H1 (cell line): Measurements from ENCODE around the gene ATP6V0A1. TPM values are rescaled to one million over a fixed set of nuclear protein-coding genes. Genes with fewer than 3 reads are reported as not detected.

ENCODE experiments used
- CTCF ChIA-PET: fragments of 300-600 bp; sonication (Branson Sonifier 250); formaldehyde crosslinking; loops from one replicate; lab custom pipeline; 2021; ENCODE audit not compliant: partially characterized antibody; lab: Charles Lee
- POLR2A ChIA-PET: fragments of 300-600 bp; sonication (Branson Sonifier 250); formaldehyde crosslinking; loops from one replicate; lab custom pipeline; 2021; ENCODE audit warnings: inconsistent platforms; ENCODE audit not compliant: partially characterized antibody; lab: Charles Lee
- DNase-seq, 2 experiments: peaks; one replicate each; pipeline versions ENCODE4 v3.0.0 to v3.0.0-alpha.2; 2010 to 2022; ENCODE audit warnings: low spot score in 2 of 2, low read depth in 1 of 2, mixed read lengths in 1 of 2
- FAIRE-seq: peaks from 2 replicates; lab custom pipeline; 2011; peaks lifted over from hg19 to GRCh38; lab: Jason Lieb, UNC
- H2AFZ ChIP-seq: 2 replicates; pipeline ENCODE4 v1.8.1; 2012; ENCODE audit warnings: low read length, inconsistent platforms
- H2AK5ac ChIP-seq: 2 replicates; pipeline ENCODE4 v1.6.1; 2013; ENCODE audit warnings: low read depth, low read length
- H2BK120ac ChIP-seq: replicated peaks from 2 replicates; pipeline ENCODE3; 2013; ENCODE audit warnings: low read depth, low read length, inconsistent platforms
- H2BK12ac ChIP-seq: 2 replicates; pipeline ENCODE4 v1.6.1; 2013; ENCODE audit warnings: low read depth, low read length
- H2BK15ac ChIP-seq: 2 replicates; pipeline ENCODE4 v1.6.1; 2013; ENCODE audit warnings: low read length
- H2BK20ac ChIP-seq: 2 replicates; pipeline ENCODE4 v1.6.1; 2013; ENCODE audit warnings: low read length
- H2BK5ac ChIP-seq: 2 replicates; pipeline ENCODE4 v1.6.1; 2013; ENCODE audit warnings: low read depth, low read length
- H3K14ac ChIP-seq: 2 replicates; pipeline ENCODE4 v1.6.1; 2013; ENCODE audit warnings: inconsistent platforms; ENCODE audit not compliant: insufficient read length
- H3K18ac ChIP-seq: 2 replicates; pipeline ENCODE4 v1.6.1; 2013; ENCODE audit warnings: low read length; ENCODE audit errors: extremely low read depth
- H3K23ac ChIP-seq: 2 replicates; pipeline ENCODE4 v1.6.1; 2013; ENCODE audit warnings: inconsistent platforms; ENCODE audit not compliant: insufficient read length
- H3K23me2 ChIP-seq: 2 replicates; pipeline ENCODE4 v1.6.1; 2013; ENCODE audit warnings: low read depth, low read length
- H3K27ac ChIP-seq: 2 replicates; pipeline ENCODE4 v1.6.1; 2011; ENCODE audit warnings: low read depth, low read length, inconsistent platforms
- H3K27me3 ChIP-seq, 4 experiments: replicated peaks in 1 of 4; 1 replicate in 1 of 4; 2 replicates in 3 of 4; pipeline versions ENCODE4 v1.6.1 to v1.8.1; 2011 to 2013; ENCODE audit warnings: low read length in 3 of 4, mild to moderate bottlenecking in 3 of 4, inconsistent platforms in 2 of 4, mixed read lengths in 2 of 4, moderate library complexity in 1 of 4; ENCODE audit not compliant: control insufficient read depth in 3 of 4, insufficient read depth in 3 of 4; ENCODE audit errors: extremely low read depth in 1 of 4
- H3K36me3 ChIP-seq, 4 experiments: 2 replicates each; pipeline versions ENCODE4 v1.6.1 to v1.8.1; 2011 to 2013; ENCODE audit warnings: mild to moderate bottlenecking in 4 of 4, low read length in 3 of 4, moderate library complexity in 2 of 4, control low read depth in 1 of 4, inconsistent platforms in 1 of 4; ENCODE audit not compliant: insufficient read depth in 4 of 4, control insufficient read depth in 2 of 4
- H3K4ac ChIP-seq: replicated peaks from 2 replicates; pipeline ENCODE3; 2013; ENCODE audit warnings: low read length, low read depth, mixed read lengths, inconsistent platforms; ENCODE audit not compliant: insufficient read length
- H3K4me1 ChIP-seq, 4 experiments: replicated peaks in 1 of 4; 1 replicate in 1 of 4; 2 replicates in 3 of 4; pipeline versions ENCODE4 v1.6.1 to v1.8.1; 2011 to 2013; ENCODE audit warnings: low read length in 3 of 4, inconsistent platforms in 2 of 4, mixed read lengths in 1 of 4; ENCODE audit not compliant: insufficient read depth in 4 of 4, control insufficient read depth in 3 of 4
- H3K4me2 ChIP-seq, 2 experiments: 2 replicates each; pipeline versions ENCODE4 v1.6.1 to v1.8.1; 2011 to 2013; ENCODE audit warnings: low read depth in 2 of 2, low read length in 2 of 2, control low read depth in 1 of 2, inconsistent platforms in 1 of 2, mild to moderate bottlenecking in 1 of 2; ENCODE audit not compliant: insufficient read depth in 1 of 2
- H3K4me3 ChIP-seq, 4 experiments: fragments of 200-600, 300-600 bp in 1 of 4; sonication (generic), shearing (Covaris generic), sonication (Bioruptor Twin) in 1 of 4; 2 replicates each; pipeline versions ENCODE4 v1.5.1 to v1.8.1; 2011 to 2016; ENCODE audit warnings: low read length in 4 of 4, low read depth in 3 of 4, control low read depth in 2 of 4, inconsistent platforms in 2 of 4, mild to moderate bottlenecking in 2 of 4, mixed read lengths in 1 of 4, moderate library complexity in 1 of 4; ENCODE audit not compliant: insufficient read depth in 2 of 4; ENCODE audit errors: extremely low read depth in 1 of 4
- H3K56ac ChIP-seq: replicated peaks from 2 replicates; pipeline ENCODE3; 2013; ENCODE audit warnings: low read depth, mild to moderate bottlenecking, mixed read lengths, low read length, inconsistent platforms; ENCODE audit not compliant: insufficient read length
- H3K79me1 ChIP-seq: 2 replicates; pipeline ENCODE4 v1.6.1; 2013; ENCODE audit warnings: low read depth, low read length, control low read depth
- H3K79me2 ChIP-seq, 2 experiments: 2 replicates each; pipeline versions ENCODE4 v1.6.1 to v1.8.1; 2012 to 2013; ENCODE audit warnings: low read length in 2 of 2, mild to moderate bottlenecking in 2 of 2, inconsistent platforms in 1 of 2; ENCODE audit not compliant: insufficient read depth in 2 of 2, control insufficient read depth in 1 of 2
- H3K9ac ChIP-seq, 4 experiments: replicated peaks in 1 of 4; 1 replicate in 1 of 4; 2 replicates in 3 of 4; pipeline versions ENCODE4 v1.6.1 to v1.8.1; 2011 to 2013; ENCODE audit warnings: low read depth in 3 of 4, low read length in 3 of 4, control low read depth in 2 of 4, mild to moderate bottlenecking in 2 of 4, moderate library complexity in 2 of 4, inconsistent platforms in 1 of 4; ENCODE audit errors: extremely low read depth in 1 of 4
- H3K9me3 ChIP-seq, 2 experiments: 2 replicates each; pipeline versions ENCODE4 v1.6.1 to v1.8.1; 2012 to 2013; ENCODE audit warnings: mild to moderate bottlenecking in 2 of 2, moderate library complexity in 2 of 2, control low read depth in 1 of 2, inconsistent platforms in 1 of 2, low read depth in 1 of 2, low read length in 1 of 2, mixed read lengths in 1 of 2; ENCODE audit not compliant: insufficient read depth in 2 of 2
- H4K20me1 ChIP-seq, 2 experiments: replicated peaks in 1 of 2; 2 replicates each; pipeline versions ENCODE3 to v1.8.1; 2011 to 2013; ENCODE audit warnings: inconsistent platforms in 2 of 2, low read length in 2 of 2, mild to moderate bottlenecking in 1 of 2; ENCODE audit not compliant: insufficient read depth in 2 of 2, control insufficient read depth in 1 of 2
- H4K5ac ChIP-seq: 2 replicates; pipeline ENCODE4 v1.6.1; 2013; ENCODE audit warnings: low read length, low read depth, mixed read lengths, inconsistent platforms; ENCODE audit not compliant: insufficient read length
- H4K8ac ChIP-seq: 2 replicates; pipeline ENCODE4 v1.8.0; 2013; ENCODE audit warnings: mild to moderate bottlenecking, moderate library complexity, low read length, inconsistent platforms; ENCODE audit not compliant: insufficient read depth; ENCODE audit errors: extremely low read depth
- H4K91ac ChIP-seq: replicated peaks from 2 replicates; pipeline ENCODE3; 2013; ENCODE audit warnings: low read length, mixed read lengths, inconsistent platforms; ENCODE audit not compliant: insufficient read length
- EGR1 ChIP-seq: IDR thresholded peaks from 2 replicates; pipeline ENCODE4 v1.6.1; 2011; ENCODE audit warnings: low read depth, low read length, borderline replicate concordance
- EP300 ChIP-seq, 2 experiments: IDR thresholded peaks; 1 replicate in 1 of 2; 2 replicates in 1 of 2; pipeline ENCODE4 v1.6.1; 2011 to 2012; ENCODE audit warnings: low read depth in 2 of 2, low read length in 2 of 2, mild to moderate bottlenecking in 2 of 2, borderline replicate concordance in 1 of 2, inconsistent platforms in 1 of 2, moderate library complexity in 1 of 2
- NANOG ChIP-seq: IDR thresholded peaks from 2 replicates; pipeline ENCODE4 v1.6.1; 2011; ENCODE audit warnings: low read length, low read depth, mild to moderate bottlenecking, inconsistent platforms; ENCODE audit not compliant: insufficient read depth, poor library complexity, severe bottlenecking
- TEAD4 ChIP-seq: IDR thresholded peaks from 2 replicates; pipeline ENCODE4 v1.6.1; 2012; ENCODE audit warnings: low read depth, low read length, inconsistent platforms, mixed read lengths
- ZNF274 ChIP-seq: IDR thresholded peaks from 2 replicates; pipeline ENCODE4 v1.7.0; 2012; ENCODE audit warnings: low read length, borderline replicate concordance; ENCODE audit errors: extremely low read depth
- WGBS, 2 experiments: shearing (Covaris generic) in 1 of 2; methylation state at CpG; one replicate each; pipeline versions ENCODE4 v1.1.6 to v1.1.7; 2013 to 2015; ENCODE audit warnings: low lambda C conversion rate in 2 of 2, mixed read lengths in 2 of 2, inconsistent platforms in 1 of 2, low coverage in 1 of 2, missing lambda C conversion rate in 1 of 2; ENCODE audit not compliant: insufficient replicate concordance in 2 of 2, insufficient coverage in 1 of 2, insufficient read length in 1 of 2; ENCODE audit errors: extremely low coverage in 1 of 2, missing lambda C conversion rate in 1 of 2; 5-methylcytosine and 5-hydroxymethylcytosine counted together
- polyA plus RNA-seq, 7 experiments: library from polyadenylated mRNA; depleted of rRNA in 3 of 7; stranded (reverse) in 5 of 7; unstranded in 2 of 7; fragments of >200 nt in 5 of 7; fragments of 200-250 nt in 2 of 7; gene quantifications; 1 replicate in 5 of 7; 2 replicates in 1 of 7; 4 replicates in 1 of 7; pipeline versions ENCODE4 v1.2.1 to v1.2.3, GENCODE V29; 2011 to 2013; ENCODE audit warnings: missing spikeins in 2 of 7, mixed read lengths in 2 of 7
- total RNA-seq: library from RNA; stranded (reverse); fragmentation: NEBNext Ultra II Directional; extraction: Animal tissue kit (Norgen Biotek cat#: 25700); gene quantifications from 2 replicates; pipeline ENCODE4 v1.2.1, GENCODE V29; 2021
- TF ChIP-seq, protein P1 (sequence below): IDR thresholded peaks from 2 replicates; pipeline ENCODE4 v1.6.1; 2011; ENCODE audit warnings: low read depth, mild to moderate bottlenecking, low read length; ENCODE audit not compliant: insufficient read depth

ATP6V0A1 gene
- total and polyA plus RNA-seq, 2 of the 8 experiments (the other 6 are each of a cell fraction or from before 2014, with no cell fraction given) = 55.3 to 63.4 TPM

DNA sequence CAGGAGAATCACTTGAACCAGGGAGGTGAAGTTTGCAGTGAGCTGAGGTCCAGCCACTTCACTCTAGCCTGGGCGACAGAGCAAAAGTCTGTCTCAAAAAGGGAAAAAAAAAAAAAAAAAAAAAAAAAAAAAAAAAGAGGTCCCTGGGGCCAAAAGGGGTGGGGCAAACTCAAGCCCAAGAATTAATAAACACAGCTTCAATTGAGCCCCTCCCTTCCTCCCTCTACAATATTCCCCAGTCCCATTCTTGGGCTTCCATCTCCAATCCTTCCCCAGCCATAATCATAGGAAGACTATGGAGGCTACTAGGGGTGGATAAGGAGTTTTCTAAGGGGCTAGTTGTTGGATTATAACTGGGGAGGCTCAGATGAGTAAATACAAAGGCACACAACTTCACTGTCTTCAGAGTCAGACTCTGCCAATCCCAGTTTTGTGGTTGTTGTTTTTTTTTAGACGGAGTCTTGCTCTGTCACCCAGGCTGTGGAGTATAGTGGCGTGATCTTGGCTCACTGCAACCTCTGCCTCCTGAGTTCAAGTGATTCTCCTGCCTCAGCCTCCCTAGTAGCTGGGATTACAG is 45.1 kb upstream of the ATP6V0A1 start:
- 83% methylated on average over 3 of the region's 3 CpGs; no CpG with 5 or more reads in 1 of the 2 experiments for WGBS, 2 experiments
- H3K4me2 ChIP-seq = no peak overlapping the region
- FAIRE-seq (no peak), DNase-seq (no peak)
- peaks cover 5% of the 10 kb centered on the region for H3K79me1 ChIP-seq
- no peak overlapping the region for H3K4ac ChIP-seq
- no peaks in the 10 kb centered on the region for H3K23me2 ChIP-seq
- no peak overlapping the region for H2AK5ac ChIP-seq
- H3K9me3 ChIP-seq = no peaks in the 10 kb centered on the region
- ChIA-PET POLR2A (interaction anchor here (0.9 to 3.8 kb wide), 3 partner anchors 9 to 135 kb away, joined by 3 to 12 read pairs (median 7); partner anchors contain the start of gene CAVIN1), CTCF (interaction anchor here (0.7 to 23.6 kb wide), 5 partner anchors 9 to 94 kb away, joined by 3 to 542 read pairs (median 5); no protein-coding TSS in a partner anchor)
- no peak overlapping the region for H3K4me3 ChIP-seq
- H3K79me2 ChIP-seq = peaks cover 0 to 2% of the 10 kb centered on the region in 2 experiments; a peak in 2 of 4 replicates
- no peak overlapping the region for H4K8ac ChIP-seq
- H3K27ac ChIP-seq = no peak overlapping the region
- no peaks in the 10 kb centered on the region for H3K27me3 ChIP-seq
- no peak overlapping the region for H4K91ac ChIP-seq
- H2BK15ac ChIP-seq = no peak overlapping the region
- H2BK120ac ChIP-seq = no peak overlapping the region
- H4K5ac ChIP-seq = no peak overlapping the region
- H2BK5ac ChIP-seq = no peak overlapping the region
- no peaks in the 10 kb centered on the region for H3K36me3 ChIP-seq
- no peak overlapping the region for H2BK12ac ChIP-seq
- H3K18ac ChIP-seq = no peak overlapping the region
- no peaks in the 10 kb centered on the region for H4K20me1 ChIP-seq
- TF ChIP-seq EGR1 (no peak), NANOG (no peak), ZNF274 (no peak), TEAD4 (no peak), EP300 (IDR thresholded peaks at IDR 0.05; ENCODE audit: borderline replicate concordance in 1 of 2, low read depth in 2 of 2, low read length in 2 of 2) (no peak)
- TF ChIP-seq, protein P1, sequence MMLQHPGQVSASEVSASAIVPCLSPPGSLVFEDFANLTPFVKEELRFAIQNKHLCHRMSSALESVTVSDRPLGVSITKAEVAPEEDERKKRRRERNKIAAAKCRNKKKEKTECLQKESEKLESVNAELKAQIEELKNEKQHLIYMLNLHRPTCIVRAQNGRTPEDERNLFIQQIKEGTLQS = no peak
- H3K4me1 ChIP-seq = peaks cover 0 to 9% (median 5%) of the 10 kb centered on the region in 4 experiments; a peak in 4 of 7 replicates
- no peak overlapping the region for H3K14ac ChIP-seq
- no peak overlapping the region for H2BK20ac ChIP-seq
- no peak overlapping the region for H3K9ac ChIP-seq
- H3K56ac ChIP-seq = no peak overlapping the region
- no peak overlapping the region for H3K23ac ChIP-seq
- H2AFZ ChIP-seq = no peak overlapping the region
